Neural progenitor cell (in vitro differentiated cells): Measurements from ENCODE around the gene GLG1.

Source experiments
- CTCF ChIP-seq: fragments of 200-600 bp; sonication (generic); IDR thresholded peaks from 2 replicates; pipeline ENCODE4 v1.5.1; 2017; ENCODE audit warnings: antibody characterized with exemption, mild to moderate bottlenecking
- EZH2 ChIP-seq: fragments of 200-600 bp; sonication (generic); IDR thresholded peaks from 2 replicates; pipeline ENCODE4 v1.6.1; 2017; ENCODE audit warnings: antibody characterized with exemption, mild to moderate bottlenecking, moderate library complexity
- EZH2phosphoT487 ChIP-seq: fragments of 200-600 bp; sonication (generic); IDR thresholded peaks from 2 replicates; pipeline ENCODE4 v1.6.1; 2017; ENCODE audit warnings: antibody characterized with exemption

GRCh38 chr16:74465851-74466685, 140.8 kb downstream of the GLG1 start:
- no peak for TF ChIP-seq CTCF
- TF ChIP-seq EZH2, result no peak
- no peak for TF ChIP-seq EZH2phosphoT487
